Stomach (tissue), 9 donors: Measurements from ENCODE around the gene LURAP1L. TPM values are rescaled to one million over a fixed set of nuclear protein-coding genes. Genes with fewer than 3 reads are reported as not detected.

Experiments
- DNase-seq, 2 donors: peaks; one replicate each; pipeline versions ENCODE4 v3.0.0 to v3.0.0-alpha.2; 2013 to 2019
- H3K27ac ChIP-seq, 5 donors: fragments of 200-600 bp in 4 of 5; sonication (generic) in 4 of 5; one replicate each; pipeline ENCODE4 v1.5.1; 2013 to 2019; ENCODE audit warnings: mild to moderate bottlenecking in 1 of 5, moderate library complexity in 1 of 5
- H3K27me3 ChIP-seq, 3 donors: fragments of 200-600 bp; sonication (generic); one replicate each; pipeline ENCODE4 v1.5.1; 2017 to 2019; ENCODE audit warnings: mixed run types in 1 of 3
- H3K36me3 ChIP-seq, 4 donors: fragments of 200-600 bp; sonication (generic); 1 replicate in 3 of 4; 2 replicates in 1 of 4; pipeline ENCODE4 v1.5.1; 2016 to 2019
- H3K4me1 ChIP-seq, 4 donors: fragments of 200-600 bp; sonication (generic); one replicate each; pipeline ENCODE4 v1.5.1; 2016 to 2019
- H3K4me3 ChIP-seq, 4 donors: fragments of 200-600 bp; sonication (generic) in 3 of 4; one replicate each; pipeline ENCODE4 v1.5.1; 2016 to 2019; ENCODE audit warnings: mild to moderate bottlenecking in 1 of 4
- H3K9me3 ChIP-seq, 4 donors: fragments of 200-600 bp; sonication (generic); one replicate each; pipeline ENCODE4 v1.5.1; 2016 to 2019
- EP300 ChIP-seq: sonication (generic); formaldehyde crosslinking; IDR thresholded peaks from one replicate; pipeline ENCODE4 v1.6.1; 2017; ENCODE audit warnings: antibody characterized with exemption
- POLR2A ChIP-seq, 4 donors: fragments of 450-650 bp; IDR thresholded peaks; one replicate each; pipeline ENCODE4 v1.6.1; 2016; ENCODE audit warnings: antibody characterized with exemption in 4 of 4, control low read depth in 2 of 4, mild to moderate bottlenecking in 1 of 4, moderate library complexity in 1 of 4
- POLR2AphosphoS5 ChIP-seq, 3 donors: sonication (generic); formaldehyde crosslinking; IDR thresholded peaks; one replicate each; pipeline ENCODE4 v1.6.1; 2016; ENCODE audit warnings: antibody characterized with exemption in 3 of 3
- WGBS, 5 donors: extraction: QIAGEN DNeasy Blood & Tissue Kit in 3 of 5; methylation state at CpG; one replicate each; pipeline versions ENCODE4 v1.1.5 to v1.1.7; 2013 to 2018; 5-methylcytosine and 5-hydroxymethylcytosine counted together
- intact Hi-C: fragments of 100-400 bp; cut with DNase I; formaldehyde crosslinking; loops from one replicate; pipeline ENCODE4 v1.15.1; 2023; ENCODE audit warnings: low total_unique reads
- polyA plus RNA-seq, 3 donors: library from polyadenylated mRNA; stranded (reverse); fragments of 200-250 nt; gene quantifications; one replicate each; pipeline ENCODE4 v1.2.3, GENCODE V29; 2013
- total RNA-seq, 5 donors: library from RNA; depleted of rRNA; stranded (reverse); fragments of >200 nt; gene quantifications; one replicate each; pipeline versions ENCODE4 v1.1.0 to v1.2.3, GENCODE V29; 2014 to 2016
- TF ChIP-seq, protein P1 (sequence below), 7 experiments: fragments of 450-650 bp in 4 of 7; fragments of 200-600 bp in 3 of 7; sonication (generic) in 3 of 7; IDR thresholded peaks; one replicate each; pipeline ENCODE4 v1.5.1; 2016 to 2019; ENCODE audit warnings: antibody characterized with exemption in 7 of 7, control low read depth in 2 of 7, mild to moderate bottlenecking in 1 of 7
- donor health status: healthy with polysubstance abuse.
- donor health status: Bipolar disorder and iron deficiency.
- donor health status: healthy.

The LURAP1L gene
- total and polyA plus RNA-seq, 8 donors: 6.7 to 32.2 (median 20.6) TPM

DNA sequence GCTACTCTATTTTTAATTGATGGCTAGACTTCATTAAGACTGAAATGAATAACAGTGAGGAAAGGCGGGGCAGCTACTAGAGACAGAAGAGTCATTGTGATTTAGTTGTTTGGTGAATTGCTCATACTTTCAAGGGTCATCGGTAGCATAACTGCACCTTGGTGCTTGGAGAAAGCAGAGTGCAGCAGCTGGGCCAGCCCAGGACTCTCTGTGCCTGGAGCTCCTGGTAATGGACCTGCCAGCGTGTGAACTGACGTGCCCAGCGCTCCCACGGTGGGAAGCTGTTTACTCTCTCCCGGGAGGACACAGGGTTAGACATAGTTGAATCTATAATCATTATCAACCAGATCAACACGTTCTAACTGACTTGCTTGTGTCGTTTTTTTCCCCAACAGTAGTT lies 42.9 kb downstream of the LURAP1L start:
- Histone ChIP-seq H3K36me3 (no peaks in the 10 kb centered on the region), H3K9me3 (no peaks in the 10 kb centered on the region), H3K27ac (peak overlapping the region; percentile 70 to 84 (median 78)), H3K4me3 (no peak overlapping the region), H3K27me3 (no peaks in the 10 kb centered on the region), H3K4me1 (peaks cover 11 to 74% (median 49%) of the 10 kb centered on the region in 4 donors)
- TF ChIP-seq EP300 (peak; percentile 40), POLR2A (IDR thresholded peaks at IDR 0.05) (no peak), POLR2AphosphoS5 (IDR thresholded peaks at IDR 0.05) (peak in 2 of 3 donors; percentile 48)
- TF ChIP-seq, protein P1, sequence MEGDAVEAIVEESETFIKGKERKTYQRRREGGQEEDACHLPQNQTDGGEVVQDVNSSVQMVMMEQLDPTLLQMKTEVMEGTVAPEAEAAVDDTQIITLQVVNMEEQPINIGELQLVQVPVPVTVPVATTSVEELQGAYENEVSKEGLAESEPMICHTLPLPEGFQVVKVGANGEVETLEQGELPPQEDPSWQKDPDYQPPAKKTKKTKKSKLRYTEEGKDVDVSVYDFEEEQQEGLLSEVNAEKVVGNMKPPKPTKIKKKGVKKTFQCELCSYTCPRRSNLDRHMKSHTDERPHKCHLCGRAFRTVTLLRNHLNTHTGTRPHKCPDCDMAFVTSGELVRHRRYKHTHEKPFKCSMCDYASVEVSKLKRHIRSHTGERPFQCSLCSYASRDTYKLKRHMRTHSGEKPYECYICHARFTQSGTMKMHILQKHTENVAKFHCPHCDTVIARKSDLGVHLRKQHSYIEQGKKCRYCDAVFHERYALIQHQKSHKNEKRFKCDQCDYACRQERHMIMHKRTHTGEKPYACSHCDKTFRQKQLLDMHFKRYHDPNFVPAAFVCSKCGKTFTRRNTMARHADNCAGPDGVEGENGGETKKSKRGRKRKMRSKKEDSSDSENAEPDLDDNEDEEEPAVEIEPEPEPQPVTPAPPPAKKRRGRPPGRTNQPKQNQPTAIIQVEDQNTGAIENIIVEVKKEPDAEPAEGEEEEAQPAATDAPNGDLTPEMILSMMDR (IDR thresholded peaks at IDR 0.05): no peak
- intact Hi-C loops: no loop called here
- peak; percentile 65 to 77 for DNase-seq
- 17 to 57% (median 37%) methylated on average over 9 of the region's 9 CpGs for WGBS, 5 donors

DNA sequence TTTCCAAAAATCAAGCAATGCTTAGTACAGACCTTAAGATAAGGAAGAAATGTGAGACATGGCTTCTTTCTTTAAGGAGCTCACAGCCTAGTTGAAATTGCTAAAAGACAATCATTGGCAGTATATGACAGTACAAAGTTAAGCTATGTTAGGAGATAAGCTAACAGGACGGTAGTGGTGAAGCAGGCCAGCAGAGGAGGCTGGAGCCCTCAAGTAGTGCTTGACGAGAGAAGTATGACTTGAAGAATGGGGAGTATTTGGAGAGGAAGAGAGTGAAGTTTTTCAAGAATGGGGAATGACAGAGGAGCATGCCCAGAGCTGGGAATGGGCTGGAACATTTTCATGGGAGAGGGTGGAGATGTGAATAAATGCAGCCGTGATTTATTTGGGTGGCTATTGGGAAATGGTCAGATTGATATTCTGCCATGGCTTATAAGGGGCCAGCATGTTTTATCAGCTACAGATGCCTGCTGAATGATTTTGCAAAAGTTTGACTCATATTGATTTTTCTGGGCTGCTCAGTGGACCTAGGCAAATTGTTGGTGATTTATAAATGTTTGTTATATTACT lies 43.7 kb downstream of the LURAP1L start:
- 39 to 59% (median 54%) methylated on average over 3 of the region's 3 CpGs for WGBS, 5 donors
- no peak for TF ChIP-seq EP300
- peak in 1 of 3 donors; percentile 5 for TF ChIP-seq POLR2AphosphoS5 (IDR thresholded peaks at IDR 0.05)
- no peak overlapping the region for H3K4me3 ChIP-seq
- no peaks in the 10 kb centered on the region for H3K9me3 ChIP-seq
- intact Hi-C loops: no loop called here
- peak overlapping the region in 4 of 5 donors; percentile 70 to 84 (median 78) for H3K27ac ChIP-seq
- peaks cover 11 to 66% (median 42%) of the 10 kb centered on the region in 4 donors for H3K4me1 ChIP-seq
- no peaks in the 10 kb centered on the region for H3K36me3 ChIP-seq
- DNase-seq: peak in 1 of 2 donors; percentile 59
- H3K27me3 ChIP-seq: no peaks in the 10 kb centered on the region

DNA sequence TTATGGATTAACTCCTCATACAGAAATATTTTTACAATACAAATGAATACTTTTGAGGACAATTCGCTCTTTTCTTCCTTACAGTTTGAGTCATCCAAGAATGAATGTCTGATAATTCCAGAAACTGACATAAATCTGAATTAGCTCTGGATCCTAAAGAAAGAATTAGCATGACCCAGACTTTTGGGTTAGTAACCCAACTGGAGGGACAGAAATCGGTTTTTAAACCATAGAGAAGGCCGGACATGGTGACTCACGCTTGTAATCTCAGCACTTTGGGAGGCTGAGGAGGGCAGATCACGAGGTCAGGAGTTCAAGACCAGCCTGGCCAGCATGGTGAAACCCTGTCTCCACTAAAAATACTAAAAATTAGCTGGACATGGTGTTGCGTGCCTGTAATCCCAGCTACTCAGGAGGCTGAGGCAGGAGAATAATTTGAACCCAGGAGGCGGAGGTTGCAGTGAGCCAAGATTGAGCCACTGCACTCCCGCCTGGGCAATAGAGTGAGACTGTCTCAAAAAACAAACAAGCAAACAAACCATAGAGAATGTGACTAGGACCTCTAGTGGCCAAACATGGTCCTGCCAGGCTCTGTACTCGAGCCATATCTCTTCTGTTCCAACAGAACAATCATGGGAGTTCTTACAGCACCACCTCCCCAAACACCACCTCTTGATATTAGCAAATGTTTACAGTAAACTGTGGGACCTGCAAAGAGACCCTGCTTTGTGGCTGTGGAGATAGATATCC lies 44.8 kb downstream of the LURAP1L start:
- intact Hi-C loops: no loop called here
- Histone ChIP-seq H3K27me3 (no peaks in the 10 kb centered on the region), H3K36me3 (no peaks in the 10 kb centered on the region), H3K4me3 (no peak overlapping the region), H3K27ac (peak overlapping the region in 3 of 5 donors; percentile 73 to 84 (median 83)), H3K4me1 (peaks cover 11 to 55% (median 36%) of the 10 kb centered on the region in 4 donors), H3K9me3 (no peaks in the 10 kb centered on the region)
- 81 to 90% (median 88%) methylated on average over 9 of the region's 9 CpGs for WGBS, 5 donors
- no peak for DNase-seq
- TF ChIP-seq POLR2A (IDR thresholded peaks at IDR 0.05): no peak
- TF ChIP-seq, protein P1 (IDR thresholded peaks at IDR 0.05): peak in 3 of 7 experiments; percentile 7 to 41 (median 22)
- no peak for TF ChIP-seq EP300
- no peak for TF ChIP-seq POLR2AphosphoS5 (IDR thresholded peaks at IDR 0.05)

DNA sequence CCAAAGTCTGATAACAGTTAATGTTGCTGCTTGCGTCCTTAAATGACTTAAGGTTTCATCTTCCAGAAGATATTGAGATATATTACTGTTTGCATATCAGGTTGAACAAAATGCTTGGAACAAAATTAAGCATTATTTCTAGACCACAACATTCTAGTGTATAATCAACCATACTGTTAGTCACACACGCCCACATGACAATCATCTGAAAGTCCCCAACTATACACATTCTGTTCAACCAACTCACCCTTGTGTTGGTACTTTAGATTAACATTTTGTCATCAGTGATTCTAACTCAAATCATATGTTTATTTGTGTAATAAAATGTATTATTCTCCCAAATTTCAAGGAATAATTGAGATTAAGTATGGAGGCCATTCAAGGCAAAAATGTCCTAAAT lies 47.3 kb downstream of the LURAP1L start:
- intact Hi-C loops: no loop called here
- 89 to 94% (median 91%) methylated on average over 2 of the region's 2 CpGs for WGBS, 5 donors

More for the DNA sequence above, 47.3 kb downstream of the LURAP1L start:
- Histone ChIP-seq H3K4me1 (peaks cover 8 to 50% (median 27%) of the 10 kb centered on the region in 4 donors), H3K9me3 (no peaks in the 10 kb centered on the region), H3K27me3 (no peaks in the 10 kb centered on the region), H3K36me3 (no peaks in the 10 kb centered on the region), H3K27ac (no peak overlapping the region), H3K4me3 (no peak overlapping the region)
- no peak for DNase-seq
- TF ChIP-seq, protein P1 (IDR thresholded peaks at IDR 0.05): no peak
- no peak for TF ChIP-seq POLR2A (IDR thresholded peaks at IDR 0.05)
- no peak for TF ChIP-seq POLR2AphosphoS5 (IDR thresholded peaks at IDR 0.05)
- TF ChIP-seq EP300: no peak
